IPS DF 6.9 (cell line): Measurements from ENCODE around the gene HES2.
"Not testable (repeated sequence)": the region's sequence is repeated elsewhere in the genome, so short reads cannot be mapped to it uniquely, and the experiment has no call there.

Source experiments
- DNase-seq: peaks from one replicate; pipeline ENCODE4 v3.0.0-alpha.2; 2013; ENCODE audit warnings: low read depth, low spot score
- H3K27ac ChIP-seq: one replicate; pipeline ENCODE4 v1.5.1; 2013; ENCODE audit warnings: low read length, control low read depth
- H3K27me3 ChIP-seq: 2 replicates; pipeline ENCODE4 v1.6.1; 2013; ENCODE audit warnings: mild to moderate bottlenecking, low read length; ENCODE audit not compliant: control insufficient read depth, insufficient read depth
- H3K36me3 ChIP-seq: 2 replicates; pipeline ENCODE4 v1.6.1; 2013; ENCODE audit warnings: low read length; ENCODE audit not compliant: control insufficient read depth, insufficient read depth
- H3K4me1 ChIP-seq: 2 replicates; pipeline ENCODE4 v1.6.1; 2013; ENCODE audit warnings: low read length; ENCODE audit not compliant: control insufficient read depth, insufficient read depth
- H3K4me3 ChIP-seq: 2 replicates; pipeline ENCODE4 v1.5.1; 2013; ENCODE audit warnings: mild to moderate bottlenecking, low read length
- H3K9me3 ChIP-seq: 2 replicates; pipeline ENCODE4 v1.6.1; 2013; ENCODE audit warnings: low read length, inconsistent platforms; ENCODE audit not compliant: control insufficient read depth, insufficient read depth
- WGBS: extraction: QIAGEN DNeasy Blood & Tissue Kit; methylation state at CpG from one replicate; pipeline ENCODE4 v1.1.7; 2013; ENCODE audit warnings: mixed read lengths, missing lambda C conversion rate; ENCODE audit not compliant: insufficient read length, insufficient coverage; 5-methylcytosine and 5-hydroxymethylcytosine counted together

Gene HES2

DNA sequence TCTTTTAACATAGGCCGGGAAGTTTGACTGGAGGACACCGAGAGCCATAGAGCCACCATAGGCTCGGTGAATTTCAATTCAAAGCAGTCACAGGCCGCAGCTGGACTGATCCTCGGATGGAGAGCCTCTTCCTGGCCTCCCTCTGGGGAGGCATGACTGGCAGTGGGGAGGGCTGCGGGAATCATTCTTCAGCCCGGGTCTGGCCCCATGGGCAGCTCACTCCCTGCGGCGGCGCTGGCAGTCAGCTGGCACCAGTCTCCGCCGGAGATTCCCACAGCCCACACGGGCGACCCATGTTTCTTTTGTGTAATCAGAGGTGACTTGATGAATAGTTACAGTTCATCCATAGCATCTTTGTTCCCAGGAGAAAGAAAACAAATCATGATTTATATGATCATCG lies 15.4 kb upstream of the HES2 start:
- Histone ChIP-seq H3K36me3 (no peaks in the 10 kb centered on the region), H3K4me3 (no peak overlapping the region), H3K27me3 (0 out of 2 replicates have a peak, but pooled peaks cover 1% of the 10 kb centered on the region), H3K9me3 (no peaks in the 10 kb centered on the region), H3K4me1 (peaks cover 2% of the 10 kb centered on the region), H3K27ac (no peak overlapping the region)
- no peak for DNase-seq
- no CpG with 5 or more reads among the region's 15 CpGs for WGBS

DNA sequence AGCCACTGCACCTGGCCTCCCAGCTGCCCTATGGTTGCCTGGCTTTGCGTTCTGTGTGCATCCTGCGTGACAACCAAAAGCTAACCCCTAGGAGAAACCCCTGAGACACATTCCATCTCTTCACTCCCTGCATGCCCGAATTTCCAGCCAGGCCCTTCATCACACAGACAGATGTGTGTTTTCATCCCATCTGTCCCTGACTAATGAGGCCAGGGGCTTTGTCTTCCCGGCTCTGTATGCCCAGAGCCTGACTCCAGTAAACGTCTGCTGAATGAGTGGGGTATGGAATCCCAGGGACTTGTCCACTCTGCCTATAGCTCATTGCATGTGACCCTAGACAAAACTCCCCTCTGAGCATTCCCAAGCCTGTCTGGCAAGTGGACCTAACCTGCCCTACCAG lies 14.5 kb upstream of the HES2 start:
- WGBS: no CpG with 5 or more reads among the region's 5 CpGs
- H3K27me3 ChIP-seq: no peaks in the 10 kb centered on the region
- DNase-seq: no peak
- H3K4me3 ChIP-seq: no peak overlapping the region
- H3K9me3 ChIP-seq: no peaks in the 10 kb centered on the region
- H3K27ac ChIP-seq: no peak overlapping the region
- no peaks in the 10 kb centered on the region for H3K36me3 ChIP-seq
- peaks cover 6% of the 10 kb centered on the region for H3K4me1 ChIP-seq

DNA sequence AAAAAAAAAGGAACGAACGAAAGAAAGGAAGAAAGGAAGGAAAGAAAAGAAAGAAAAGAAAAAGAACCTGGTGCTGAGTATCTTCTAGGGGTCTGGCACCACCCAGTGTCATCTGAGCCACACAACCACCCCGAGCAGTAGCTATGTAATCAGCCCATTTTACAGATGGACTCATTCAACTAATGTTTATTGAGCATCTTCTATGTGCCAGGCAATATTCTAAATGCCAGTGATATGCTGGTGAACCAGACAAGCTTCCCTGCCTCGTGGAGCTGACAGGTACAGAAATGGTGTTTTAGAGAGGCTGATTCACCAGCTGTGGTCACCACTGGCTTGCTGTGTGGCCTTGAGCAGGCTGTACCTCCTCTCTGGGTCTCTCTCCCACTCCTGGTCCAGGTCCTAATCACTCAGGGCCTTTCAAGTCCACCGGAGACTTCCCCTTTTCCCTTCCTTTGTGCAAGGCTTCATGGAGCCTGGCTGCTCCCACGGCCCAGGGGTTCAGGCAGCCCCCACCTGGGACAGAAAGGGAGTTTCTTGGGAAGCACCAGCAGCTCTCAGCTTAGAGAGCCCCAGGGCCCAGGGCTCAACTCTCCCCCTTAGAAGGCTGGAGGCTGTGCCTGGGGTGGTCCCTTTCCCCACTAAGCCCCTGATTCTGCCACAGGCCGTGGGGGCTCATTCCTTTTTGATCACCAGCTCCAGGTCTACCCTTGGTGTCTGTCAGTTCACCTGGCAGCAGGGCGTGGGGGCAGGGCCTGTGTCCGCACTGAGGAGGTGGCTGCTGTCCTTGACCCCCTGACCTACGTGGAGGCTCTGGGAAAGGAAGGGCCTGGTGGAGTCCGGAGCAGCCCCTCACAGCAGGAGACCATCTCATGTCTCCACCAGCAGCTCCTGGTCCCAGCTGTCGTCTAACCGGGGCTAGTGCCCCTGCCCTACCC lies 12.2 kb upstream of the HES2 start:
- not testable (repeated sequence) for H3K9me3 ChIP-seq, H3K36me3 ChIP-seq, H3K4me3 ChIP-seq, DNase-seq, H3K27ac ChIP-seq, H3K4me1 ChIP-seq, H3K27me3 ChIP-seq
- no CpG with 5 or more reads among the region's 13 CpGs for WGBS

DNA sequence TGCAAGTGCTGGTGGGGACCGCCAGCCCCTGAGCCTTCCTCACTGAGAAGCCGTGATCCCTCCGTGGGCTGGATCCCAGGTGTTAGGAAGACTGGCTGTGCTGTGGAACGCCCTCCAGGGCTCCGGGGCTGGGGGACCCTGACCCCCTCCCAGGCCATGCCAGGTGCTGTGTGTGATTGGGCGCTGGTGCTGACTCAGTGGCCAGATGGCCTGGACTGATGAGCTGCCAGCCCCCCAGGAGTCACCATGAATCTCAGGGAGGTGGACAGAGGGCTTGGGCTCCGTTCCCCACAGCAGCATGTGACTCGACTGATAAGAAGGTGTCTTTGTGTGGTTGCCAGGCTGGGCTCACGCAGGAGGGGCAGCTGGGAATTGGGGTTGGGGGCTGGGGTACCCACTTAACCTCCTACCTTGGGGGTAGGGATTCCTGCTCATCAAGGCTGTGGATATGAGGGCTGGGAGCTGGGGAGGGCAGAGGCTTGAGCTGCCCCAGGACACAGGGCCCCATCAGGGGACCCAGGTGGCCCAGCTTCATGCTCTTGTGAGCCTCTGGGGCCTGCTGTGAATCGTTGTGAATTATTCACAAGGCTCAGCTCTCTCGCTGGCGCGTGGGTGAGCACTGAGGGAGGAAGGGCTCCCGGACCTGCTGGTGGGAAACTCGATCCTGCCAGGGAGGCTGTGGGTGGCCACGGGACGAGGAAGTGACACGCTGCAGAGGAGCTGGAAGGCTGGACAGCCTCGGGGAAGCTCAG lies 10.1 kb upstream of the HES2 start:
- not testable (repeated sequence) for H3K9me3 ChIP-seq, H3K4me3 ChIP-seq, H3K36me3 ChIP-seq, H3K4me1 ChIP-seq, H3K27ac ChIP-seq, DNase-seq
- peaks cover 15% of the 10 kb centered on the region for H3K27me3 ChIP-seq
- no CpG with 5 or more reads among the region's 19 CpGs for WGBS

DNA sequence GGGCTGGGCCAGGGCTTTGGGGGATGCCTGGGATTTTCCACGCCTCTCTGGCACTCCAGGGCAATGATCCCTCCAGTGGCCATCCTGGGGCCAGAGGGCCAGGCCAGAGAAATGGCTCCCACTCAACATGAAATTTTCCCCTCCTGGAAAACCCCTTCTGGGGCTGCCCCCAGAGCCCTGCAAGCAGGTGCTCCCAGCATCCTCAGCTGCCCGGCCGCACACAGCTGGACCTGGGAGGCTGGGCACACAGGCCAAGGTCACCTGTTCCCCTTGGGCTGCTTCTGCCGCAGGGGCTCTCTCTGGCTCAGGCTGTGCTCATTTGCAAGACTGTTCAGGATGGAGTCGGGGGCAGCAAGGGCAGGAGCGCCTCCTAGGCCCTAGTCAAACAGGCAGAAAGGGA lies 8.7 kb upstream of the HES2 start:
- not testable (repeated sequence) for DNase-seq, H3K4me1 ChIP-seq, H3K27ac ChIP-seq, H3K36me3 ChIP-seq, H3K4me3 ChIP-seq, H3K9me3 ChIP-seq
- peaks cover 27% of the 10 kb centered on the region for H3K27me3 ChIP-seq
- no CpG with 5 or more reads among the region's 6 CpGs for WGBS

DNA sequence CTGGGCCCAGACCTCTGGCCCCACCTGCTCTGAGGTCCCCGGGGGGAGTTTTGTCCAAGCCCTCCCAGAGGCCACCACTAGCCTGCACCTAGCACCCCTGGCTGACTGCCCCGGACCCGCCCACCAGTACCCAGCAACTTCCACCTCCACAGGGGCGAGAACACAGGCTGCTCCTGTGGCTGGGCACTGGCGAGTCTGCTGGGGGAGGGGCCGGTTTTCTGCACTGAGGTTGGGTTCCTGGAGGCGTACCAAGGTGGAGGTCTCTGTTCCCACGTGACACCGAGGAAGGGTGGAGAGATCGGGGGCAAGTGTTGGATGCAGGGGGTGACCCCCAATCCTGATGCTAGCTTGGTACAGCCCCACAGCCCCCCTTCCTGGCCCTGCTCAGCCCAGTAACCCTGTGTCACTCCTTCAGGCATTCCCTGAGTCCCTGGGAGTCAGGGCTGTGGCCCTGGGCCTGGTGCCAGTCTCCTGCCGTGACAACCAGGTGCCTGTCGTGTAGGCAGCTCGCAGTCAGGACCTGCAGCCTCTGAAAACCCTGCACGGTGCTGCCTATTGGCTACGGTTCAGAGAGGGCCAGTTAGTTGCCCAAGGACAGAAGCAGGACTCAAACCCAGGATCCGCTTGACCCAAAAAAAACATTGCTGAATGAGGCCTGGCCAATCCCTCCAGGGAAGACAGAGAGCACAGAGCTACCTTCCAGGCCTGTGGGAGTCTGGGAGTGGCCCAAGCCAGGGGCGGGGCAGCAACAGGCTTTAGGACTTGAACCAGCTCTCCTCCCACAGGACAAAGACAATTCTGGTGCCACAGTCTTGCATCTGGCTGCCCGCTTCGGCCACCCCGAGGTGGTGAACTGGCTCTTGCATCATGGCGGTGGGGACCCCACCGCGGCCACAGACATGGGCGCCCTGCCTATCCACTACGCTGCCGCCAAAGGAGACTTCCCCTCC lies 8.0 kb upstream of the HES2 start:
- Histone ChIP-seq H3K27me3 (peaks cover 31% of the 10 kb centered on the region), H3K36me3 (no peaks in the 10 kb centered on the region; the same call in 1 of the 2 replicates), H3K4me3 (no peak overlapping the region), H3K4me1 (peaks cover 12% of the 10 kb centered on the region; the same call in 1 of the 2 replicates), H3K9me3 (no peaks in the 10 kb centered on the region), H3K27ac (no peak overlapping the region)
- no peak for DNase-seq
- no CpG with 5 or more reads among the region's 26 CpGs for WGBS

DNA sequence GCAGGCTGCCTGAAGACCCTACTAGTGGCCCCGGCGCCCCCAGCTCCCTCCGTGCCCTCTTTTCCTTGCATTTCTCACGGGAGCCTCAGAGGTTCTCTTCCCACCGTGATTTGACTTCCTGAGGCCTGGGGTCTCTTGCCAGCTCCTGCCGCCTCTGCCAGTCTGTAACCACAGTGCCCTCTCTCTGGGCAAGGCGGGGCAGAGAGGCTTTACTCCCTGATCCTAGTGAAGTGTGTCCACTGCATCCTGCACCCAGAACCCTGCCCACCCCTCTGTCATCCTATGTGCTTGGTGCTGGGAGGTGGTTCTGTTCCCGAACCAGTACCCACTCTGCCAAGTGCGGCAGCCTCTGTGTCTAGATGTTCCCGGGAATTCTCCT lies 7.2 kb upstream of the HES2 start:
- Histone ChIP-seq H3K27me3 (peaks cover 31% of the 10 kb centered on the region), H3K36me3 (no peaks in the 10 kb centered on the region; the same call in 1 of the 2 replicates), H3K4me3 (no peak overlapping the region), H3K9me3 (no peaks in the 10 kb centered on the region), H3K4me1 (peaks cover 12% of the 10 kb centered on the region; the same call in 1 of the 2 replicates), H3K27ac (no peak overlapping the region)
- WGBS: no CpG with 5 or more reads among the region's 10 CpGs
- DNase-seq: no peak

DNA sequence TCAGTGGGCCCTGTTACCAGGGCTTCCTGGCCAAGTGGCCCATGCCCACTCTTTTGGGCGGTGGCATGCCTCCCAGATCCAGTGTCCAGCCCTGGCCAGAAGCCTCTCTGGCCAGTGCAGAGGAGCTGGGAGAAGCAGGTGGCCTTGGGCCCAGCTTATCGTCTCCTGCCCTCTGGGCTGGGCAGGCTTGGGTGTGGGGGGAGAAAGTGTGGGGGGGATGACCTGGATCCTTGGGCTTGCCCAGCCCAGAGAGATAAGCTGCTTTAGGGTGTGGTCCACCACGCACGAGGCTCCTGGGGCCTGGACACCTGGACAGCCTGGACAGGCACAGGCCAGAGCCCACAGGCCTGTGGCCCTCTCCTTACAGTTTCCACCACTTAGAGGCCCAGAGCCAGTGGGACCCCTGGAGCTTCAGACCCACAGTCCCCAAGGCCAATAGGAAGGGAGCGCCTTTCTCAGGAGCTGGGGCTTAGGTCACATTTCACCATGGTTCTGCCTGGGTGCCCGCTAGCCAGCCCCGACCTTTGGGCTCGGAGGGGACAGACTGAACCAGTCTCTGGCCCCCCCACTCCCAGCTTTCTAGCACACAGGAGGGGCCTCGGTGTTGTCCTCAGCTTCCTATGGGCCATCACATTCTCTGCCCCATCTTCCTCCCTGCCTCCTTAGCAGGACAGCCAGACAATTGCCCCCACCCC lies 6.7 kb upstream of the HES2 start:
- Histone ChIP-seq H3K27me3 (peaks cover 36% of the 10 kb centered on the region), H3K4me1 (peaks cover 12% of the 10 kb centered on the region; the same call in 1 of the 2 replicates), H3K27ac (no peak overlapping the region), H3K4me3 (no peak overlapping the region), H3K36me3 (no peaks in the 10 kb centered on the region; the same call in 1 of the 2 replicates), H3K9me3 (no peaks in the 10 kb centered on the region)
- no CpG with 5 or more reads among the region's 9 CpGs for WGBS
- DNase-seq: no peak

DNA sequence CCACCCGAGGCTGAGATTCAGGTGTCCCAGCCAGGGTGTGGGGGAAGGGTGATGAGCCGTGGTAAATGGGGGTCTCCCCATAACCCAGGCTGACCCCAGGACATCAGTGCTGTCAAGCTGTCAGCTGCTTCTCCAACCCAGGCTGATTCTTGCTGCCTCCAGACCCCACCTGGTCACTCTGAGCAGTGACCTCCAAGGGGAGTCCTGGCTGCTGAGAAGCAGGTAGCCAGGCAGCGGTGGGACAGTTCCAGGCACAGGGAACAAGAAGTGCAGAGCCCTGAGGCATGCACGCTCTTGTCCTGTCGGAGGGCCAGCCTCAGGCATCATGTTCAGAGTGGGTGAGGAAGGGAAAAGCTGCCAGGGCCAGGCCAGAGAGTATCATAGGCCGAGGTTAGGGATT lies 5.9 kb upstream of the HES2 start:
- Histone ChIP-seq H3K4me3 (no peak overlapping the region), H3K27me3 (peaks cover 44% of the 10 kb centered on the region), H3K9me3 (no peaks in the 10 kb centered on the region), H3K4me1 (peaks cover 13% of the 10 kb centered on the region; the same call in 1 of the 2 replicates), H3K36me3 (no peaks in the 10 kb centered on the region; the same call in 1 of the 2 replicates), H3K27ac (no peak overlapping the region)
- DNase-seq: no peak
- no CpG with 5 or more reads among the region's 6 CpGs for WGBS
